Effector memory CD4-positive, alpha-beta T cell (primary cell): ENCODE data around the gene TMEM221.

Experiments
- DNase-seq, 3 donors: peaks; one replicate each; pipeline ENCODE4 v3.0.0-alpha.2; 2020
- H3K27ac ChIP-seq: 2 replicates; pipeline ENCODE4 v1.7.0; 2013; ENCODE audit warnings: mild to moderate bottlenecking, low read length, moderate library complexity; ENCODE audit not compliant: insufficient read depth, poor library complexity, severe bottlenecking
- H3K27me3 ChIP-seq: replicated peaks from 2 replicates; pipeline ENCODE4 v1.7.0; 2013; ENCODE audit warnings: mild to moderate bottlenecking, low read length; ENCODE audit not compliant: insufficient read depth, control insufficient read depth, poor library complexity, severe bottlenecking
- H3K36me3 ChIP-seq: 2 replicates; pipeline ENCODE4 v1.7.0; 2013; ENCODE audit warnings: mild to moderate bottlenecking, low read length, moderate library complexity; ENCODE audit not compliant: control insufficient read depth, insufficient read depth
- H3K4me1 ChIP-seq: 2 replicates; pipeline ENCODE4 v1.7.0; 2013; ENCODE audit warnings: low read length, mild to moderate bottlenecking; ENCODE audit not compliant: control insufficient read depth, insufficient read depth, poor library complexity, severe bottlenecking
- H3K4me3 ChIP-seq: 2 replicates; pipeline ENCODE4 v1.7.0; 2013; ENCODE audit warnings: low read length, low read depth, mild to moderate bottlenecking; ENCODE audit not compliant: insufficient read depth, poor library complexity, severe bottlenecking
- H3K9me3 ChIP-seq: 2 replicates; pipeline ENCODE4 v1.7.0; 2013; ENCODE audit warnings: mild to moderate bottlenecking, low read length, moderate library complexity; ENCODE audit not compliant: control insufficient read depth

The TMEM221 gene

GRCh38 chr19:17393002-17393401 is 55.5 kb downstream of the TMEM221 start:
- Histone ChIP-seq H3K27me3 (no peaks in the 10 kb centered on the region), H3K36me3 (no peaks in the 10 kb centered on the region), H3K4me3 (no peak overlapping the region), H3K4me1 (peaks cover 21% of the 10 kb centered on the region), H3K27ac (no peak overlapping the region), H3K9me3 (no peaks in the 10 kb centered on the region)
- no peak for DNase-seq

- Histone ChIP-seq H3K27me3 (no peaks in the 10 kb centered on the region), H3K4me3 (peak overlapping the region; percentile 14), H3K27ac (no peak overlapping the region), H3K36me3 (no peaks in the 10 kb centered on the region), H3K9me3 (no peaks in the 10 kb centered on the region), H3K4me1 (peaks cover 21% of the 10 kb centered on the region)
- DNase-seq: no peak
Observed at GRCh38 chr19:17391371-17392151, 56.9 kb downstream of the TMEM221 start.

- DNase-seq: peak; percentile 75 to 82 (median 81)
- Histone ChIP-seq H3K36me3 (no peaks in the 10 kb centered on the region), H3K9me3 (no peaks in the 10 kb centered on the region), H3K27ac (no peak overlapping the region), H3K4me3 (peak overlapping the region; percentile 66), H3K27me3 (no peaks in the 10 kb centered on the region), H3K4me1 (peaks cover 21% of the 10 kb centered on the region)
Observed at GRCh38 chr19:17390665-17391370, 57.6 kb downstream of the TMEM221 start.

GRCh38 chr19:17389957-17390664 is 58.4 kb downstream of the TMEM221 start:
- no peak overlapping the region for H3K27ac ChIP-seq

GRCh38 chr19:17389288-17389687 is 59.2 kb downstream of the TMEM221 start:
- H3K4me3 ChIP-seq: no peak overlapping the region
- peaks cover 15% of the 10 kb centered on the region for H3K4me1 ChIP-seq
- H3K36me3 ChIP-seq: no peaks in the 10 kb centered on the region
- H3K9me3 ChIP-seq: no peaks in the 10 kb centered on the region
- no peak for DNase-seq
- H3K27me3 ChIP-seq: no peaks in the 10 kb centered on the region
- no peak overlapping the region for H3K27ac ChIP-seq

More at GRCh38 chr19:17389957-17390664, 58.4 kb downstream of the TMEM221 start:
- Histone ChIP-seq H3K9me3 (no peaks in the 10 kb centered on the region), H3K27me3 (no peaks in the 10 kb centered on the region), H3K4me1 (peaks cover 19% of the 10 kb centered on the region), H3K36me3 (no peaks in the 10 kb centered on the region), H3K4me3 (peak overlapping the region; percentile 66)
- no peak for DNase-seq

- no peak overlapping the region for H3K4me3 ChIP-seq
- H3K36me3 ChIP-seq: no peaks in the 10 kb centered on the region
- peaks cover 8% of the 10 kb centered on the region for H3K4me1 ChIP-seq
- no peaks in the 10 kb centered on the region for H3K27me3 ChIP-seq
- no peaks in the 10 kb centered on the region for H3K9me3 ChIP-seq
- H3K27ac ChIP-seq: no peak overlapping the region
- peak in 2 of 3 donors; percentile 28 to 40 for DNase-seq
Observed at GRCh38 chr19:17385878-17386611, 62.4 kb downstream of the TMEM221 start.
